Adipose tissue (tissue), 3 donors: Measurements from ENCODE around the gene ZNF717. TPM values are rescaled to one million over a fixed set of nuclear protein-coding genes. Genes with fewer than 3 reads are reported as not detected.
"Not testable (repeated sequence)": the region's sequence is repeated elsewhere in the genome, so short reads cannot be mapped to it uniquely, and the experiment has no call there.

Source experiments
- H3K27ac ChIP-seq: one replicate; pipeline ENCODE4 v1.5.1; 2013; ENCODE audit warnings: low read depth, low read length
- WGBS, 3 donors: extraction: QIAGEN DNeasy Blood & Tissue Kit; methylation state at CpG; one replicate each; pipeline ENCODE4 v1.1.7; 2013; 5-methylcytosine and 5-hydroxymethylcytosine counted together
- polyA plus RNA-seq, 3 donors: library from polyadenylated mRNA; stranded (reverse); fragments of 200-250 nt; gene quantifications; one replicate each; pipeline ENCODE4 v1.2.3, GENCODE V29; 2013
- donor health status: healthy with polysubstance abuse.
- donor health status: Bipolar disorder and iron deficiency.
- donor health status: healthy.

ZNF717 gene
- polyA plus RNA-seq = 1 to 10 TPM; 2.4 to 4.2 (median 3.4) TPM

GRCh38 chr3:75785081-75785755 is at the start of gene ZNF717:
TSS of gene ZNF717 (minus strand) at chr3:75785549. CDS start at chr3:75783362, 2,187 bp downstream.
- 4 to 7% (median 5%) methylated on average over 43 to 52 of the region's 52 CpGs for WGBS, 3 donors
- H3K27ac ChIP-seq = not testable (repeated sequence)

GRCh38 chr3:75831076-75831475 is 45.7 kb upstream of the ZNF717 start:
- not testable (repeated sequence) for H3K27ac ChIP-seq
- 72 to 84% (median 76%) methylated on average over 1 of the region's 1 CpG for WGBS, 3 donors

GRCh38 chr3:75818019-75818418 is 32.7 kb upstream of the ZNF717 start:
- not testable (repeated sequence) for H3K27ac ChIP-seq
- 46 to 59% (median 48%) methylated on average over 1 of the region's 1 CpG for WGBS, 3 donors

GRCh38 chr3:75816287-75817180 is 31.2 kb upstream of the ZNF717 start:
- H3K27ac ChIP-seq = not testable (repeated sequence)
- 48 to 71% (median 67%) methylated on average over 9 of the region's 9 CpGs for WGBS, 3 donors

GRCh38 chr3:75814797-75815196 is 29.4 kb upstream of the ZNF717 start:
- 35 to 43% (median 40%) methylated on average over 3 of the region's 3 CpGs for WGBS, 3 donors
- H3K27ac ChIP-seq = no peak overlapping the region

- H3K27ac ChIP-seq = no peak overlapping the region
- 95 to 97% (median 97%) methylated on average over 16 of the region's 16 CpGs for WGBS, 3 donors
Observed at GRCh38 chr3:75782506-75782905, 2.8 kb downstream of the ZNF717 start.

- 73 to 88% (median 80%) methylated on average over 7 of the region's 7 CpGs for WGBS, 3 donors
- H3K27ac ChIP-seq = no peak overlapping the region
Observed at GRCh38 chr3:75781079-75781745, 4.1 kb downstream of the ZNF717 start.

DNA sequence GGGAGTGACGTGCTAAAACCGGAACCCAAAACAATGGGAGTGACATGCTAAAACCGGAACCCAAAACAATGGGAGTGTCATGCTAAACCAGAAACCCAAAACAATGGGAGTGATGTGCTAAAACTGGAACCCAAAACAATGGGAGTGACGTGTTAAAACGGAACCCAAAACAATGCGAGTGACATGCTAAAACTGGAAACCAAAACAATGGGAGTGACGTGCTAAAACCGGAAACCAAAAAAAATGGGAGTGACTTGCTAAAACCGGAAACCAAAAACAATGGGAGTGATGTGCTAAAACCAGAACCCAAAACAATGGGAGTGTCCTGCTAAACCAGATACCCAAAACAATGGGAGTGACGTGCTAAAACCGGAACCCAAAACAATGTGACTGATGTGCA is 7.6 kb downstream of the ZNF717 start:
- WGBS, 3 donors = 82 to 90% (median 87%) methylated on average over 11 of the region's 11 CpGs
- H3K27ac ChIP-seq = not testable (repeated sequence)

DNA sequence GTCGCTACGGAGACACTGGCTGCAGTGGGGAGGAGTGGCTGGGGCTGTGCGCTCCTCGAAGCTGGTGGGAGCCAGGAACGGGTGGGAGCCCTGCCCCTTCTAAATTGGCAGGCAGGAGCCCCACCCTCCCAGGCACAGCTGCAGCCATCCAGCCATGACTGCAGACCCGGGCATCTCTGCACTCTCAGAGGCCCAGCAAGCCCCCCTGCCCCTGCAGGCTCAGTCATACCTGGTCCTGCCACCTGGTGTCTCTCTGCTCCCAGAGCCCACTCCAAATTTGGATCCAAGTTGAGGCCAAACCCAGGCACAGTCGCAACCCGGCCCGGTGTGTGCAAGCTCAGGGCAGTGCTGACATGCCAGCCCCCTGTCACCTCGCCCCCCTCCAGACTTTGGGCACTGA is 13.7 kb downstream of the ZNF717 start:
- not testable (repeated sequence) for H3K27ac ChIP-seq
- 74 to 93% (median 89%) methylated on average over 10 of the region's 10 CpGs for WGBS, 3 donors

GRCh38 chr3:75768303-75769017 is 16.9 kb downstream of the ZNF717 start:
- H3K27ac ChIP-seq = no peak overlapping the region
- WGBS, 3 donors = 95 to 99% (median 95%) methylated on average over 7 of the region's 7 CpGs

GRCh38 chr3:75737831-75738493 is 47.4 kb downstream of the ZNF717 start:
- H3K27ac ChIP-seq = no peak overlapping the region
- 86 to 91% (median 87%) methylated on average over 7 of the region's 7 CpGs for WGBS, 3 donors

- no peak overlapping the region for H3K27ac ChIP-seq
- WGBS, 3 donors = 88 to 96% (median 90%) methylated on average over 2 of the region's 2 CpGs
Observed at GRCh38 chr3:75727985-75728384, 57.4 kb downstream of the ZNF717 start.

DNA sequence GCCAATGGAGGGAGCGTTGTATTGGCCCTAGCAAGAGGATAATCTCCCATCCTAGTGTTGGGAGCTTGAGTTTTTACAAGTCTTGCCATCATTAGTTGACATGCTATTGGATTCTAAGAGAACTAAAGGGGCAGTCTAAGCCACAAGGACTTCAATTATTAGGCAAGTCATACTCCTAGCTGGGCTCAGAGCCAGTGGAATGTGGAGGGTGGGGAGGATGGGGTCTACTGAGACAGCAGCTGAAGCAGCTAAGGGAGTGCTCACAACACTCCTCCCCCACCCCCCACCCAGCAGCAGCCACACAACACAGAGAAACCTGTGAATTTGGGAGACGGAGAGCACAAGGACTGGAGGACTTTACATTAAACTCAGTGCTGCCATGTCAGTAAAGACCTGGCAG is 93.3 kb downstream of the ZNF717 start:
- 21 to 59% (median 40%) methylated on average over 2 of the region's 2 CpGs for WGBS, 3 donors
- no peak overlapping the region for H3K27ac ChIP-seq

- no peak overlapping the region for H3K27ac ChIP-seq
- 87 to 93% (median 89%) methylated on average over 9 of the region's 9 CpGs for WGBS, 3 donors
Observed at GRCh38 chr3:75687323-75687722, 98.0 kb downstream of the ZNF717 start.
